HepG2 (cell line): ENCODE data around the gene ITGB8. TPM values are rescaled to one million over a fixed set of nuclear protein-coding genes. Genes with fewer than 3 reads are reported as not detected.

Experiments
- ATAC-seq: fragments of 200-7000 bp; cut with Tn5 transposase; 3 replicates; pipeline ENCODE4 v1.9.1; 2020; ENCODE audit warnings: mild to moderate bottlenecking, moderate library complexity
- BruUV-seq: library from RNA; stranded (reverse); fragments of 400-500 nt; replicated peaks from 2 replicates; lab custom pipeline; 2021; lab: Mats Ljungman, UMichigan
- CTCF ChIA-PET: fragments of 300-600 bp; formaldehyde crosslinking; extraction: SDS; loops from one replicate; lab custom pipeline; 2021; ENCODE audit warnings: low total read pairs, inconsistent platforms, low intra/inter-chr PET ratio; lab: Yijun Ruan, JAX
- POLR2A ChIA-PET: fragments of 350-600 bp; sonication (Branson Sonifier 250); formaldehyde crosslinking; loops from one replicate; lab custom pipeline; 2020; ENCODE audit warnings: antibody characterized with exemption, inconsistent platforms; lab: Yijun Ruan, JAX
- DNase-seq: peaks from one replicate; pipeline ENCODE4 v3.0.0-alpha.2; 2015; ENCODE audit warnings: low spot score
- FAIRE-seq: peaks from 3 replicates; lab custom pipeline; 2011; peaks lifted over from hg19 to GRCh38; lab: Jason Lieb, UNC
- H2AFZ ChIP-seq: one replicate; pipeline ENCODE4 v1.6.1; 2011; ENCODE audit warnings: low read length, inconsistent platforms
- H3K27ac ChIP-seq: fragments of 300-600 bp; 3 replicates; pipeline ENCODE4 v1.8.0; 2011; ENCODE audit warnings: mixed run types, mild to moderate bottlenecking, mixed read lengths, low read length, inconsistent platforms; ENCODE audit not compliant: insufficient read depth; ENCODE audit errors: extremely low read length
- H3K27me3 ChIP-seq, 2 experiments: fragments of 200-600 bp in 1 of 2; 2 replicates in 1 of 2; 3 replicates in 1 of 2; pipeline versions ENCODE4 v1.6.0 to v1.8.0; 2011; ENCODE audit warnings: low read length in 2 of 2, mild to moderate bottlenecking in 2 of 2, moderate library complexity in 2 of 2, inconsistent platforms in 1 of 2; ENCODE audit not compliant: insufficient read depth in 2 of 2, control insufficient read depth in 1 of 2
- H3K36me3 ChIP-seq, 2 experiments: fragments of 200-600 bp in 1 of 2; replicated peaks in 1 of 2; 2 replicates in 1 of 2; 3 replicates in 1 of 2; pipeline versions ENCODE4 v1.5.1 to v1.8.0; 2011; ENCODE audit warnings: low read length in 2 of 2, inconsistent platforms in 1 of 2; ENCODE audit not compliant: insufficient read depth in 2 of 2, control insufficient read depth in 1 of 2
- H3K4me1 ChIP-seq: 2 replicates; pipeline ENCODE4 v1.5.1; 2012; ENCODE audit warnings: low read length, inconsistent platforms; ENCODE audit not compliant: insufficient read depth
- H3K4me2 ChIP-seq: 2 replicates; pipeline ENCODE4 v1.6.0; 2011; ENCODE audit warnings: low read depth, low read length, inconsistent platforms
- H3K4me3 ChIP-seq, 3 experiments: fragments of 200-600 bp in 1 of 3; sonication (generic), shearing (Covaris generic) in 1 of 3; replicated peaks in 1 of 3; 2 replicates each; pipeline ENCODE4 v1.5.1; 2011 to 2016; ENCODE audit warnings: low read length in 3 of 3, inconsistent platforms in 2 of 3, low read depth in 2 of 3, mild to moderate bottlenecking in 2 of 3, control low read depth in 1 of 3, mixed read lengths in 1 of 3; ENCODE audit not compliant: insufficient read depth in 1 of 3
- H3K79me2 ChIP-seq: one replicate; pipeline ENCODE4 v1.6.1; 2011; ENCODE audit warnings: low read length, inconsistent platforms; ENCODE audit not compliant: insufficient read depth
- H3K9ac ChIP-seq: 2 replicates; pipeline ENCODE4 v1.6.0; 2011; ENCODE audit warnings: mild to moderate bottlenecking, low read depth, low read length, inconsistent platforms; ENCODE audit not compliant: insufficient read depth
- H3K9me3 ChIP-seq: 2 replicates; pipeline ENCODE4 v1.5.1; 2012; ENCODE audit warnings: mild to moderate bottlenecking, low read length
- H4K20me1 ChIP-seq: 2 replicates; pipeline ENCODE4 v1.6.0; 2011; ENCODE audit warnings: inconsistent platforms, mild to moderate bottlenecking, low read length, moderate library complexity; ENCODE audit not compliant: insufficient read depth
- AHR ChIP-seq: IDR thresholded peaks from 2 replicates; pipeline ENCODE4 v1.6.1; 2018; ENCODE audit warnings: missing genetic modification reagents, missing compliant biosample characterization
- BHLHE40 ChIP-seq: IDR thresholded peaks from 2 replicates; pipeline ENCODE4 v1.6.1; 2011; ENCODE audit warnings: low read length, improper control_type of control experiment
- FOSL1 ChIP-seq: sonication (generic); formaldehyde crosslinking; IDR thresholded peaks from 2 replicates; pipeline ENCODE4 v1.9.0; 2021; ENCODE audit warnings: missing genetic modification reagents, borderline replicate concordance
- HNRNPH1 ChIP-seq: fragments of 200-400 bp; formaldehyde crosslinking; optimal IDR thresholded peaks from 2 replicates; pipeline ENCODE3; 2017; ENCODE audit warnings: mild to moderate bottlenecking, low read depth, low read length
- MIER3 ChIP-seq: IDR thresholded peaks from 2 replicates; pipeline ENCODE4 v1.6.1; 2016; ENCODE audit warnings: missing compliant biosample characterization, borderline replicate concordance
- PAWR ChIP-seq: sonication (generic); formaldehyde crosslinking; IDR thresholded peaks from 2 replicates; pipeline ENCODE4 v1.4.0; 2020; ENCODE audit warnings: missing genetic modification reagents, mild to moderate bottlenecking, borderline replicate concordance
- PHF5A ChIP-seq: IDR thresholded peaks from one replicate; pipeline ENCODE4 v1.6.1; 2018; ENCODE audit warnings: low read depth, missing genetic modification reagents; ENCODE audit not compliant: unreplicated experiment
- RARG ChIP-seq: sonication (generic); formaldehyde crosslinking; IDR thresholded peaks from 2 replicates; pipeline ENCODE4 v1.4.0; 2020; ENCODE audit warnings: low read depth, mild to moderate bottlenecking, missing genetic modification reagents
- RFXANK ChIP-seq: IDR thresholded peaks from 2 replicates; pipeline ENCODE4 v1.6.1; 2016
- SCMH1 ChIP-seq: sonication (generic); formaldehyde crosslinking; IDR thresholded peaks from 2 replicates; pipeline ENCODE4 v1.9.0; 2021; ENCODE audit warnings: missing genetic modification reagents, mild to moderate bottlenecking, borderline replicate concordance
- SNAPC2 ChIP-seq: sonication (generic); formaldehyde crosslinking; IDR thresholded peaks from 2 replicates; pipeline ENCODE4 v1.8.1; 2022; ENCODE audit warnings: mild to moderate bottlenecking, missing genetic modification reagents
- YEATS4 ChIP-seq: sonication (generic); formaldehyde crosslinking; IDR thresholded peaks from 2 replicates; pipeline ENCODE4 v1.4.0; 2020; ENCODE audit warnings: missing genetic modification reagents, borderline replicate concordance
- ZBTB21 ChIP-seq: sonication (generic); formaldehyde crosslinking; IDR thresholded peaks from 2 replicates; pipeline ENCODE4 v1.4.0; 2020; ENCODE audit warnings: missing genetic modification reagents
- ZNF256 ChIP-seq: sonication (generic); formaldehyde crosslinking; conservative IDR thresholded peaks from 2 replicates; pipeline ENCODE4 v1.4.0; 2020; ENCODE audit warnings: missing genetic modification reagents
- ZNF318 ChIP-seq: sonication (generic); formaldehyde crosslinking; IDR thresholded peaks from 2 replicates; pipeline ENCODE4 v1.4.0; 2020; ENCODE audit warnings: mild to moderate bottlenecking, missing genetic modification reagents
- ZNF496 ChIP-seq: sonication (generic); formaldehyde crosslinking; IDR thresholded peaks from 2 replicates; pipeline ENCODE4 v1.8.1; 2023; ENCODE audit warnings: mild to moderate bottlenecking, moderate library complexity, missing genetic modification reagents; ENCODE audit not compliant: insufficient replicate concordance
- ZNF564 ChIP-seq: sonication (generic); formaldehyde crosslinking; IDR thresholded peaks from 2 replicates; pipeline ENCODE4 v1.8.1; 2023; ENCODE audit warnings: mild to moderate bottlenecking, missing genetic modification reagents
- ZNF672 ChIP-seq: sonication (generic); formaldehyde crosslinking; IDR thresholded peaks from 2 replicates; pipeline ENCODE4 v1.8.1; 2022; ENCODE audit warnings: missing genetic modification reagents
- WGBS: methylation state at CpG from one replicate; pipeline ENCODE4 v1.1.6; 2017; ENCODE audit warnings: low lambda C conversion rate; 5-methylcytosine and 5-hydroxymethylcytosine counted together
- in situ Hi-C: cut with HindIII; loops from 2 replicates; pipeline ENCODE4 v1.10.0; 2017; ENCODE audit warnings: low pct_unique_long_range_greater_than_20kb; ENCODE audit not compliant: extremely low pct_ligation_motif_present
- intact Hi-C: fragments of 100-400 bp; cut with micrococcal nuclease; formaldehyde crosslinking; loops from one replicate; pipeline ENCODE4 v1.10.0; 2022; ENCODE audit not compliant: unreplicated experiment
- polyA plus RNA-seq, 8 experiments: library from polyadenylated mRNA; depleted of rRNA in 3 of 8; stranded (reverse) in 7 of 8; unstranded in 1 of 8; fragments of >200 nt; fragmentation: Illumina TruSeq in 4 of 8; extraction: Trizol in 4 of 8; gene quantifications; 2 replicates each; pipeline versions ENCODE4 v1.2.1 to v1.2.3, GENCODE V29; 2011 to 2016; ENCODE audit warnings: low read depth in 4 of 8, missing spikeins in 1 of 8, mixed read lengths in 1 of 8; ENCODE audit not compliant: insufficient read depth in 1 of 8
- total RNA-seq, 5 experiments: library from RNA; depleted of rRNA; stranded (reverse); fragments of >200 nt; fragmentation: Illumina TruSeq; extraction: Trizol; gene quantifications; 2 replicates each; pipeline ENCODE4 v1.2.3, GENCODE V29; 2016; ENCODE audit warnings: low read depth in 1 of 5
- TF ChIP-seq, protein P1 (sequence below): sonication (generic); formaldehyde crosslinking; conservative IDR thresholded peaks from 2 replicates; pipeline ENCODE4 v1.4.0; 2020; ENCODE audit warnings: missing genetic modification reagents

The ITGB8 gene
- total and polyA plus RNA-seq, 2 of the 13 experiments (the other 11 are each of a cell fraction or from before 2014, with no cell fraction given): 0.01 TPM; not detected in 1

GRCh38 chr7:20393616-20394015, 62.9 kb downstream of the ITGB8 start:
- H3K79me2 ChIP-seq: no peaks in the 10 kb centered on the region
- intact Hi-C loops (no loop called here), in situ Hi-C loops (no loop called here)
- H2AFZ ChIP-seq: no peak overlapping the region
- no peaks in the 10 kb centered on the region for H3K9me3 ChIP-seq
- H3K36me3 ChIP-seq: no peaks in the 10 kb centered on the region
- FAIRE-seq (no peak), ATAC-seq (no peak), DNase-seq (no peak)
- no TSS peak for BruUV-seq
- WGBS: 2% methylated on average over 2 of the region's 2 CpGs
- H3K4me2 ChIP-seq: no peak overlapping the region
- no peaks in the 10 kb centered on the region for H3K4me1 ChIP-seq
- H3K27me3 ChIP-seq: no peaks in the 10 kb centered on the region
- CTCF ChIA-PET: no interaction called here
- H3K9ac ChIP-seq: no peak overlapping the region
- no peak overlapping the region for H3K27ac ChIP-seq
- H4K20me1 ChIP-seq: no peaks in the 10 kb centered on the region
- POLR2A ChIA-PET: no interaction called here
- H3K4me3 ChIP-seq: no peak overlapping the region
- TF ChIP-seq HNRNPH1 (no peak), PAWR (CRISPR knock-in tag) (no peak), MIER3 (CRISPR knock-in tag) (no peak), BHLHE40 (no peak), PHF5A (CRISPR knock-in tag) (no peak), ZNF672 (no peak), ZNF318 (no peak), YEATS4 (CRISPR knock-in tag) (no peak), ZNF564 (CRISPR knock-in tag) (no peak), FOSL1 (CRISPR knock-in tag) (no peak), ZNF496 (CRISPR knock-in tag) (no peak), AHR (CRISPR knock-in tag) (no peak), RFXANK (CRISPR knock-in tag) (no peak), SNAPC2 (CRISPR knock-in tag) (no peak), ZBTB21 (CRISPR knock-in tag) (no peak), SCMH1 (CRISPR knock-in tag) (no peak), RARG (CRISPR knock-in tag) (no peak), ZNF256 (CRISPR knock-in tag) (no peak)
- TF ChIP-seq, protein P1, sequence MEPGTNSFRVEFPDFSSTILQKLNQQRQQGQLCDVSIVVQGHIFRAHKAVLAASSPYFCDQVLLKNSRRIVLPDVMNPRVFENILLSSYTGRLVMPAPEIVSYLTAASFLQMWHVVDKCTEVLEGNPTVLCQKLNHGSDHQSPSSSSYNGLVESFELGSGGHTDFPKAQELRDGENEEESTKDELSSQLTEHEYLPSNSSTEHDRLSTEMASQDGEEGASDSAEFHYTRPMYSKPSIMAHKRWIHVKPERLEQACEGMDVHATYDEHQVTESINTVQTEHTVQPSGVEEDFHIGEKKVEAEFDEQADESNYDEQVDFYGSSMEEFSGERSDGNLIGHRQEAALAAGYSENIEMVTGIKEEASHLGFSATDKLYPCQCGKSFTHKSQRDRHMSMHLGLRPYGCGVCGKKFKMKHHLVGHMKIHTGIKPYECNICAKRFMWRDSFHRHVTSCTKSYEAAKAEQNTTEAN (CRISPR knock-in tag): no peak
